GM19351 (cell line): ENCODE measurements around the gene ONECUT2.

Experiments
- ATAC-seq: cut with Tn5 transposase; IDR thresholded peaks from one replicate; pipeline ENCODE4 v1.9.1; 2021; ENCODE audit warnings: mild to moderate bottlenecking, moderate library complexity; ENCODE audit not compliant: unreplicated experiment

ONECUT2 gene

DNA sequence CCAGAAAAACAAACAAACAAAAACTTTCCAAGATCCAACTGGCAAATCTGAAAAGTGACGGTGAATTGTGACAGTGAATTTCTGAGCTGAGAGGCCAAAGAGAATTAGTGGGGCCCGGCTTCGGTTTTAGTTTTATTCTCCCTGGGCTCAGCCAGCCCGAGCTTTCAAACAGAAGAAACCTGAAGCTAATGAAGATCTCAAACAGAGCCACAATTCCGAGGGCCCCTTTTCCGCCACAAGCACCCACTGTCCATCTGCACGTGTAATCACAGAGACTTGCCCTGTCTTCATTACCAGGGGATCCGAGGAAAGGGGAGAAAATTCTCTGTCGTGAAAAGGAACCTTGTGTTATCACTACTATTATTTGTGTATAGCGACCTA, 4.2 kb upstream of the ONECUT2 start:
- ATAC-seq, result no peak

- ATAC-seq, result no peak
These were observed 3.6 kb upstream of the ONECUT2 start for GRCh38 chr18:57431467-57432080.

DNA sequence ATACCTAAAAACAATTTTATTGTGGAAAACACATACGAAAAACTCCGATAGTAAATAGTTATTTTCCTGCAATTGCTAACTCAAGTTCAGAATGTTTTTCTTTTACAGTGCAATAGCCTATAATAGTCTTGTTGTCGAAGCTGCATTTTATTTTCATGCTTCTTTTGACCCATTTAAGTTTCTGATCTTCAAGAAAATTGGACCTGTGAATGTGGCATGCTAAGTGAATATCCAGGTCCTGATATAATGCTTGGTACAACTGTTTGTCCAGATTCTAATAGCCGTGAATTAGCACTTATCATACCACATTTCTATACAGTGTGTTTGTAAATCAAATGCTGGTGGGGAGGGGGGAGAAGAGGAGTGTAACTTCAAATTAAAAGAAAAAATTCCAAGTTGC, 3.0 kb upstream of the ONECUT2 start:
- ATAC-seq, result no peak

GRCh38 chr18:57432751-57433400, 2.3 kb upstream of the ONECUT2 start:
- ATAC-seq, result no peak

DNA sequence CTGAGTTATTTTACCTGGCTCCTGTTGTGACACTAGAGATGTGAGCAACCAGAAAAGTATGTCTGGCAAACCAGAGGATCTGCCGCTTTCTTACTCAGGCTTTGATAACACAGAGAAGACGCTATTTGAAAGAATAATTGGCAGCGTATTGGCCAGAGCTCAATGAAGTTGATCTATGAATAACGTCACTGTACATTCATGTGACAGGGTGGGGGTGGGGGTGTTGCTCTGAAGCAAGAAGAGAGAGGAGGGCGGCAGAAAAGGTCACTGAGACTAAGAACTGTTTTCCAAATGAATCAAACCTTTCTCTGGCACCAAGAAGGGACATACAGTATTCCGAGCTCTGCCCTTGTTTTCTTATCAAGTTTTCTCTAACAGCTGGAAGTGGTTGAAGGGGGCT, 1.7 kb upstream of the ONECUT2 start:
- no peak for ATAC-seq

DNA sequence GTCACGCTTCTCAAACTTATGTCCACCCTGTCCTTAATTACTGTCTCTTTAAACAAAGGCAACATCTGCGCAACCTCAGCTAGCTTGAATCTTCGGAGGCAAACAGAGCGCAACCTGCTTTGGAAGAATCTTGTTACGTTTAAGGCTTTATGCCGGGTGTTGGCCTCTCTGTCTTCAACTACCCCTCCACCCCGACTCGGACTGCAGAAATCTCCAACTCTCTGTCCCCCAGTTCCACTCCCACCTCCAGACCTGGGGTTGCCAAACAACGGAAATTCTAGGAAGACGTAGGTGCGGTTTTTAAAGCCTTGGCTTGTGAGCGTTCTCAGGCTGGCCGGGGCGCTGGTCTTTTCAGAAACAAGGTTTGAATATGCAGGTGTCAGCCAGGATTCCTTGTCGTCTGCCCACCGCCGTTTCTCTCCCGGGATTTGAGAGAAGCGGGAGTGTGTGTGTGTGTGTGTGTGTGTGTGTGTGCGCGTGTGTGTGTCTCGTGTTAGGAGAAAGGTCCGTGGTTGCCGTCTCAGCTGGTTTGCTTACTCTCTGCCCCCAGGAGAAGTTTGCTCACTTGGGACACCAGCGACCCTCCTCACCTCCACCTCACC, 1.1 kb upstream of the ONECUT2 start:
- ATAC-seq, result no peak

- ATAC-seq, result no peak
These were observed 644 bp downstream of the ONECUT2 start for GRCh38 chr18:57435846-57436190.

- ATAC-seq, result no peak
These were observed 1.2 kb downstream of the ONECUT2 start for GRCh38 chr18:57436191-57436964.

- no peak for ATAC-seq
These were observed 1.8 kb downstream of the ONECUT2 start for GRCh38 chr18:57436965-57437333.

GRCh38 chr18:57437402-57437765, 2.2 kb downstream of the ONECUT2 start:
- ATAC-seq, result no peak

- peak; percentile 60 for ATAC-seq
These were observed 2.8 kb downstream of the ONECUT2 start for GRCh38 chr18:57437766-57438671.

DNA sequence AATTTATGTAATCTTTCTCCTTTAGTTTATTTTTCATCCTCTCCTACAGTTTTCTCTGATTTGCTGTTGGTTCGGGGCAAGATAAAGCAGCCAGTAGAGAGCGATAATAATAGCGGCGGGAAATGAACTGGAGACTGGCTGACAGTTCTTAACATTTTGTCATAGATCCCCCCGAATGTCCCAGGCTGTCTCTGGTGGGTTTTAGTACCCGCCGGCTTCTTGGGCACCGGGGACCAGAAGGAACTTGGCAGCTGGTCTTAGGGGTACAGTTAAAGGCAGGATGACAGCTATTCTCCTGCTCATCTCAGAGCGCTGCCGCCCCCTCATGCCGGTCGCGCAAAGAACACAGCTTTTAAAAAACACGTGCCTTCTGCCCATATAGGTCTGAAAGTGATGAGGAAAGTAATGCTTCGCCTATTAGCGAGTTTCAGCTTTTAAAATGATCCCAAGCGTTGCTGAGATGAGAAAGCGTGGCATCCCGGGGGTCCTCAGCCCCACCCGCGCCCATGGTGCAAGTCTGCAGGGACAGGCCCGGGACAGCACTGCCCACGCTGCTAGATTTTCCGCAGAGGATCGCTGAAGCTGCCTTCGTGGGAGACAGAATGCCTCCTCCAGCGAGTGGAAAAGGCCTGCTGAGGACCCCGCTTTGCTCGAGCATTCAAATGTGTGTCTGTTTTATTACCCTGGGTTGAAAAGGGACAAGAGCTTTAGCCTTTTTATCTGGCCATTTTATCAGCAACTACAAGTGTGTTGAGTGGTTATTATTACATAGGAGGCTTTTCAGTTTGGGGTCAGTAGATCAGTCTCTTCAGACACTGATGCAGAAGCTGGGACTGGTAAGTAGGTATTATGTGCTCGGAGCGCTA, 3.8 kb downstream of the ONECUT2 start:
- no peak for ATAC-seq

GRCh38 chr18:57439609-57439968, 4.4 kb downstream of the ONECUT2 start:
- ATAC-seq, result no peak

GRCh38 chr18:57439985-57440330, 4.8 kb downstream of the ONECUT2 start:
- no peak for ATAC-seq

GRCh38 chr18:57440331-57441070, 5.3 kb downstream of the ONECUT2 start:
- no peak for ATAC-seq

DNA sequence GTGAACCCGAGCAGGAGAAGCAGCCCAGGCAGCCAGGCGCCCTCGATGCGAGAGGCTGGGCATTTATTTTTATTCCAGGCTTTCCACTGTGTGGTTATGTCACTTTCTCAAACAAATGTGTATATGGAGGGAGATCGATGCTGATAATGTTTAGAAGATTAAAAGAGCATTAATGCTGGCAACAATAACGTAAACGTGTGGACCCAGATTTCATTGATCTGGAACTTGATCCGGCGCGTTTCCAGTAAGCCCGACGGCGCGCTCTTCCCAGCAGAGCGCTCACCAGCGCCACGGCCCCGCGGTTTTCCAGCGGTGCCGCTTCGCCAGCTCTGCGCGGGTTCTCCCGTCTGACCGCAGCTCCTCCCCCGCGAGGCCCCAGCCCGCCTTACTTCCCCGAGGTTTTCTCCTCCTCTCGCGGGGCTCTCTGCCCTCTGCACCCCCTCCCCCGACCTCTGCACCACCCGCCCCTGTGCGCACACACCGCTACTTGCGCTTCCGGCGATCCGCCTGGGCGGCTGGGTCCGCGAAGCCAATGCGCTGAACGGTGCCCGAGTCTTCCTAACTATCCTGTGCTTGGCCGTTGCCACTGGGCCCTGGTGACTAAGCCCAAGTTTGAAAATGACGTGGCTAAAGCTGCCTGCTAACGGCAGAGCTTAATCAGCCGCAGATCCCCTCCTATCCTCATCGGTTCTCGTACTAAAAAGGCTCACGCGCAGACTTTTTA, 6.1 kb downstream of the ONECUT2 start:
- ATAC-seq, result no peak

- no peak for ATAC-seq
These were observed 8.1 kb downstream of the ONECUT2 start for GRCh38 chr18:57443247-57443646.

DNA sequence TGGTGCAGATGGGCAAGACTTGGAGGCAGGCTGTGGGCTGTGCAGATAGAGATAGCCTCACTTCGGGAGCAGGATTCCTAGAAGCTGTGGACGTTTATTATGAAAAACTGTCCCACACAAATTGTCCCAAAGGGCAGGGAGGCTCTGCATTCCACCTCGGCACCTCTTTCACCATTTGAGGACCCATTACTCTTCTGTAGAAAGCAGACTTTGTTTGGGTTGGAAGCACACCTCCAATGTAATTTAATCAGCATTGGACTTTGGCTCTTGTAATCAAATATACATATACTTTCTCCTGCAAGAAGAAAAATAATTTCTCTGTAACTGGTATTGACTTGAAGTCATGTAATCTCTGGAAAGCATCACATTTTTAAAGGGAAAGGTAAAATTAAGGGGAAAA, 8.5 kb downstream of the ONECUT2 start:
- ATAC-seq, result no peak

GRCh38 chr18:57444301-57444759, 9.2 kb downstream of the ONECUT2 start:
- no peak for ATAC-seq
